ENCODE results near the gene XYLT1. TPM values are rescaled to one million over a fixed set of nuclear protein-coding genes. Genes with fewer than 3 reads are reported as not detected.
"Not testable (repeated sequence)": the region's sequence is repeated elsewhere in the genome, so short reads cannot be mapped to it uniquely, and the experiment has no call there.

The XYLT1 gene
- polyA plus RNA-seq, 4 donors: 6.9 to 8.0 (median 7.2) TPM

DNA sequence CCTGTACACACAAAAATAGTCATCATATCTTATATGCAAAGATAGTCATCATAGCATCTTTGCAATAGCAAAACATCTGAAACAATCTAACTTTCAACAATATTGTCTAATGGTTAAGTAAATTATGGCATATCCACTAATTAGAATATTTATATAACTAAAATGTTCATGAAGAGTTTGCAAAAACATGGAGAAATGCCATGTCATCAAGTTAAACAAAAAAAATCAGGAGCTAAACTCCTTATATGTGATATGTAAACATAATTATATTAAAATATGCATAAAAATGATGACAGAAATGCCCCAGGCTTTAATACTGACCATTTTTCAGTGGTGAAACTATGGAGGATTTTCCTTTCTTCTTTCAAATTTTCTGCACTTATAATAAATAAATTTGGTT lies 22.3 kb upstream of the XYLT1 start:
- DNase-seq (ENCODE audit: low read depth in 4 of 4, low spot score in 2 of 4): no peak

GRCh38 chr16:17491140-17491662 lies 20.4 kb upstream of the XYLT1 start:
- DNase-seq (ENCODE audit: low read depth in 4 of 4, low spot score in 2 of 4): no peak

GRCh38 chr16:17488506-17488905 lies 17.7 kb upstream of the XYLT1 start:
- DNase-seq (ENCODE audit: low read depth in 4 of 4, low spot score in 2 of 4): no peak

- no peak for DNase-seq (ENCODE audit: low read depth in 4 of 4, low spot score in 2 of 4)
These were observed 12.6 kb upstream of the XYLT1 start for GRCh38 chr16:17483351-17483750.

DNA sequence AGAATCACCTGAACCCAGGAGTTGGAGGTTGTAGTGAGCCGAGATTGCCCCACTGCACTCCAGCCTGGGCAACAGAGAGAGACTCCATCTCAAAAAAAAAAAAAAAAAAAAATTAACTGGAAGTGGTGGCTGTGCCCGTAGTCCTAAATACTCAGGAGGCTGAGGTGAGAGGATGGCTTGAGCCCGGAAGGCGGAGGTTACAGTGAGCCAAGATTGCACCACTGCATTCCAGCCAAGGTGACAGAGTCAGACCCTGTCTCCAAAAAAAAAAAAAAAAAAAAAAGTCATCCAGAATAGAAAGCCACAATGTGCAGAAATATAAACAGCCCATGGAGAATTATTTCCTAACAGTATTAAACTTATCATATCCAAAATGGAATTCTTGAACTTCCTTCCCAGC lies 11.6 kb upstream of the XYLT1 start:
- not testable (repeated sequence) for DNase-seq (ENCODE audit: low read depth in 4 of 4, low spot score in 2 of 4)

- DNase-seq (ENCODE audit: low read depth in 4 of 4, low spot score in 2 of 4): no peak
These were observed 11.0 kb upstream of the XYLT1 start for GRCh38 chr16:17481736-17482135.

DNA sequence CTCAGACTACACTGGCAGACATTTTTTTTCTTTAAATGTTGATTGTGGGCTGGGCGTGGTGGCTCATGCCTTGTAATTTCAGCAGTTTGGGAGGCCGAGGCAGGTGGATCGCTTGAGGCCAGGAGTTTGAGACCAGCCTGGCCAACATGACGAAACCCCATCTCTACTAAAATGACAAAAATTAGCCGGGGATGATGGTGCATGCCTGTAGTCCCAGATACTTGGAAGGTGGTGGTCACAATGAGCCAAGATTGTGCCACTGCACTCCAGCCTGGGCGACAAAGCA lies 6.4 kb upstream of the XYLT1 start:
- DNase-seq (ENCODE audit: low read depth in 4 of 4, low spot score in 2 of 4): not testable (repeated sequence)

DNA sequence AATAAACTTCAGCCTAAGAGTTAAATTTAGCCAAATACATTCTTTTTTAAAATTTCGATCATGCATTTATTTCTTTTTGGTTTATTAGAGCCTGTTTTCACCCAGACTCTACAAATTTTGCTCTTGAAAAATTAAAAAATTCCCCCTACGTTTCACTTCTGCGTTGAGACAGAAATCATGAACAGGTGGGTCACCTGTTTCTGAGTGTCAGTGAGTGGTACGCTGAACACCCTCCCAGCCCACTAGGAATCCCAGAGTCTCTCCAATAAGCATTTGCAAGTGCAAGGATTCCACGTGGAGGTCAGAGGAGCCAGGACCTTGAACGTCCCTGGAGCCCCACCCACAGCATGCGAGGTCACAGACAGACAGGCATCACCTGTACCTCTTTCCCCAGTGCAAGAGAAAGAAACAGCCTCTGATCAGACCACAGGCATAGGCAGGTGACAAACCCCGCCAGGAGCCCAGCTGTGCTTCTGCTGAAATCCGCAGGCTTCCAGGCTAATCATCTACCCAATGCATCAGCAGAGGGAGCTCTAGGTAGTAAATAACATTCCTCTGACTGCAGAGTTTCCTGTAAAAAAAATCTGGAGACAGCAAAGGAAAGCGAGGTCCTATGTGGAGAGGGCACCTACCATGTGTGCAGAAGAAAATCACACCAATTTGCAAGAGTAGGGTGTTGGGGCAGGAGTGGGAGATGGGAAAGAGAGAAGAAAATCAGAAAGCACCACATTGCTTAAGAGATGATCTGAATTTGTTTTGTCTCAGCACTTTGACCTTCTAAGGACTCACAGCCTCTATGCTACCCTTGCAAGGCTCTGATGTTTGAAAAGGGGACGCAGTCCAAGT lies 5.9 kb upstream of the XYLT1 start:
- peak in 1 of 4 donors; percentile 37 for DNase-seq (ENCODE audit: low read depth in 4 of 4, low spot score in 2 of 4)

- no peak for DNase-seq (ENCODE audit: low read depth in 4 of 4, low spot score in 2 of 4)
These were observed 4.3 kb upstream of the XYLT1 start for GRCh38 chr16:17475104-17475503.

DNA sequence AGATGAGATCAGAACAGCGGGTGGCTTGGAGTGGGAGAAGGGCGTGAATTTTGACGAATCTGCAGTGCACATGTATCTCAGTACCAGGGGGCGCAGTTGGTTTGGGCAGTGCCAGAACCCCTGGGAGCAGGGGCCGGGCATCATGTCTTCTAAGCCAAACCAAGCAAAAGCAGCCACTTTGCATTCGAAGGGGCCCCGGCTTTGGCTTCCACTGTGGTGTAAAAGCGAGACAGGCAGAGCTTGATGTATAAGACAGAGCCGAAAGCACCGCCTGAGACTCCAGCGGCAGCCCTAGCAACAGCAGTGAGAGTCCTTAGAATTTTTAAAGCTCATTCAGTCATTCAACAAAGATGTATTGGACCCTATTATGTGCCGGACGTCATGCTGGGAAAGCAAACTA lies 3.8 kb upstream of the XYLT1 start:
- DNase-seq (ENCODE audit: low read depth in 4 of 4, low spot score in 2 of 4): no peak

- DNase-seq (ENCODE audit: low read depth in 4 of 4, low spot score in 2 of 4): no peak
These were observed 3.3 kb upstream of the XYLT1 start for GRCh38 chr16:17474037-17474436.

GRCh38 chr16:17471719-17472461 lies 1.1 kb upstream of the XYLT1 start:
- no peak for DNase-seq (ENCODE audit: low read depth in 4 of 4, low spot score in 2 of 4)

GRCh38 chr16:17470182-17470907 lies 415 bp downstream of the XYLT1 start:
- no peak for DNase-seq (ENCODE audit: low read depth in 4 of 4, low spot score in 2 of 4)

DNA sequence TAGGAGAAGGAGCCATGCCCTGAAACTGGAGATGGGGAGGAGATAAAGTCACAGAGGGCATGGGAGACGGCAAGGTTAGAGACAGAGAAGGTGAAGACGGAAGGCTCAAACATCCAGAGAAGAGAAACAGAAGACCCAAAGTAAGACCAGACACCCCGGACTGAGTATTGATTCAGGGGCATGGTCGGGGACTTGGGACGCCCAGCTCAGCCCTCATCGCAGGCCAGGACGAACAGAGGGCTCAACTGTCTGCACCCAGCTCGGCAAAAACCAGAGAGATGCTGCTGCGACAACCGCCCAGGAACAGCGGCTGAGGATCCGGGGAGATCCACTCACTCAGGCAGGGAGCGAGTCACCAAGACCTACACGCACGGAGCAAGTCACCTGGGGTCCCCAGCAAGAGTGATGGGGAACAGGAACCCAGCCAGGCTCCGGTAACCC lies 999 bp downstream of the XYLT1 start:
- no peak for DNase-seq (ENCODE audit: low read depth in 4 of 4, low spot score in 2 of 4)

- no peak for DNase-seq (ENCODE audit: low read depth in 4 of 4, low spot score in 2 of 4)
These were observed 1.6 kb downstream of the XYLT1 start for GRCh38 chr16:17469011-17469740.

DNA sequence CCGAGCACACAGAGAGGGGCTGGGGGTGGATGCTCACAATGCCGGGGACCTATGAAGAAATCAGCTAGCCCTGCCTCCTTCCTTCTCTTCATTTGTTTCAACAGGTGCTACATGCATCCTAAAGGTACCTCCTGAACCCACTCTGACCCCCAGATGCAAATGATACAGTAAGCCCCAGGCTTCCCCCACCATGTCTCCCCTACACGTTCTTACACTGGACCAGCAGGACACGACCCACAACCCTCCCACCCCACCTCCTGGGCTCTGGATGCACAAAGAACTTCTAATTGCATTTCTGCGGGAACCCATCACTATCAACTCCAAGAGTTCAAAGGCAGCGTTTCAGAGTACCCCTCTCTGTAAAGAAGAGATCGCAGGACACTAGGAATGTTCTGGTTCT lies 2.1 kb downstream of the XYLT1 start:
- DNase-seq (ENCODE audit: low read depth in 4 of 4, low spot score in 2 of 4): no peak

DNA sequence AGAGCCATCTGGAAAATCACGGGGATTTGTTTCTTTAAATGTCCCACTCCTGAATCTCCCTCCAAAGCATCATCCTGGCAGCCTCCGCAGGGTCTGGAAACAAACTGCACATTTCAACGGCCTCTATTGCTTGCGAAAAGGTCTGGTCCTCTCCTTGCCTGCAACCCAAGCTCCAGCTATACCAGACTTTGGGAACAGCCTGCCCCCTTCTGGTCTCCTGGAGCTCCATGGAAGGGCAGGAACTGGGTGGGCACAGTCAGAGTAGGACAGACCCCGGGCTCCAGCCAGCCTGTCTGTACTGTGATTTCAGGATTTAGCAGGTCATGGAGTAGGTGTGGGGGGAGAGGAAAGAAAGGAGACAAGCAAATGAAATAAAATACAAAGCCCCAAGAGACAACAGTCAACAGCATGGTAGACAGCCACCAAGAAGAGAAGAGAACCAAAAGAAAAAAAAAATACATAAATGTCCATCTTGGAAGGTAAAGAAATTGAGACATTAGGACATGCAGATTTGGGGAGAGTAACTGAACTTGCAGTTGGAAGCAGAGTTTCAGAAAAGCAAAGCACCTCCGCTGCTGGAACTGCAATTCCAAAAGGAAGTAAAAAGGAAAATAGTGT lies 2.7 kb downstream of the XYLT1 start:
- DNase-seq (ENCODE audit: low read depth in 4 of 4, low spot score in 2 of 4): peak in 1 of 4 donors; percentile 78

GRCh38 chr16:17466876-17467275 lies 3.9 kb downstream of the XYLT1 start:
- DNase-seq (ENCODE audit: low read depth in 4 of 4, low spot score in 2 of 4): no peak

- DNase-seq (ENCODE audit: low read depth in 4 of 4, low spot score in 2 of 4): no peak
These were observed 5.3 kb downstream of the XYLT1 start for GRCh38 chr16:17465460-17465859.

- no peak for DNase-seq (ENCODE audit: low read depth in 4 of 4, low spot score in 2 of 4)
These were observed 7.4 kb downstream of the XYLT1 start for GRCh38 chr16:17463335-17463734.
